Adrenal gland (tissue), 12 donors: ENCODE data around the gene FAM110A. TPM values are rescaled to one million over a fixed set of nuclear protein-coding genes. Genes with fewer than 3 reads are reported as not detected.

ENCODE experiments used
- DNase-seq, 7 donors: peaks; one replicate each; pipeline ENCODE4 v3.0.0-alpha.2; 2019 to 2020
- H3K27ac ChIP-seq, 5 donors: fragments of 200-600 bp; sonication (generic) in 4 of 5; 1 replicate in 3 of 5; 2 replicates in 2 of 5; pipeline versions ENCODE4 v1.5.1 to v1.8.0; 2016 to 2020; ENCODE audit warnings: mild to moderate bottlenecking in 1 of 5
- H3K27me3 ChIP-seq: fragments of 200-600 bp; 2 replicates; pipeline ENCODE4 v1.8.0; 2021
- H3K36me3 ChIP-seq, 2 donors: fragments of 200-600 bp; replicated peaks in 1 of 2; 1 replicate in 1 of 2; 2 replicates in 1 of 2; pipeline versions ENCODE4 v1.5.1 to v1.8.0; 2018 to 2022
- H3K4me1 ChIP-seq, 2 donors: fragments of 200-600 bp; replicated peaks in 1 of 2; 1 replicate in 1 of 2; 2 replicates in 1 of 2; pipeline versions ENCODE4 v1.5.1 to v1.8.0; 2018 to 2021
- H3K4me3 ChIP-seq, 4 donors: fragments of 200-600 bp; sonication (generic) in 3 of 4; one replicate each; pipeline ENCODE4 v1.5.1; 2016 to 2018
- H3K9me3 ChIP-seq, 3 donors: fragments of 200-600 bp; sonication (generic) in 1 of 3; replicated peaks in 1 of 3; 1 replicate in 2 of 3; 2 replicates in 1 of 3; pipeline versions ENCODE4 v1.5.1 to v1.8.0; 2016 to 2021
- POLR2A ChIP-seq, 2 donors: fragments of 450-650 bp; IDR thresholded peaks; one replicate each; pipeline ENCODE4 v1.6.1; 2017; ENCODE audit warnings: antibody characterized with exemption in 2 of 2, mild to moderate bottlenecking in 2 of 2, moderate library complexity in 1 of 2
- WGBS, 4 donors: extraction: QIAGEN DNeasy Blood & Tissue Kit in 2 of 4; methylation state at CpG; one replicate each; pipeline versions ENCODE4 v1.1.5 to v1.1.7; 2013 to 2017; 5-methylcytosine and 5-hydroxymethylcytosine counted together
- intact Hi-C, 2 donors: fragments of 100-400 bp; cut with DNase I; formaldehyde crosslinking; loops; one replicate each; pipeline versions ENCODE4 v1.14.1 to v1.15.0; 2022 to 2023
- polyA plus RNA-seq, 3 donors: library from polyadenylated mRNA; stranded (reverse); fragments of 200-250 nt in 2 of 3; fragments of 350-450 nt in 1 of 3; fragmentation: Illumina TruSeq in 1 of 3; extraction: RNeasy Lipid Tissue Mini Kit (QIAGEN cat#74804) in 1 of 3; gene quantifications; one replicate each; pipeline ENCODE4 v1.2.3, GENCODE V29; 2013 to 2014
- total RNA-seq, 9 donors: library from RNA; depleted of rRNA in 4 of 9; stranded (reverse); fragments of >200 nt in 4 of 9; fragments of 120-200 nt in 1 of 9; fragmentation: NEBNext Ultra II Directional in 1 of 9; extraction: Animal tissue kit (Norgen Biotek cat#: 25700) in 1 of 9; gene quantifications; one replicate each; pipeline versions ENCODE4 v1.1.0 to v1.2.4, GENCODE V29; 2013 to 2023
- TF ChIP-seq, protein P1 (sequence below), 6 experiments: fragments of 450-650 bp in 4 of 6; fragments of 200-600 bp in 2 of 6; sonication (generic) in 1 of 6; IDR thresholded peaks; 1 replicate in 5 of 6; 2 replicates in 1 of 6; pipeline versions ENCODE4 v1.5.1 to v1.8.0; 2016 to 2021; ENCODE audit warnings: antibody characterized with exemption in 6 of 6, mild to moderate bottlenecking in 2 of 6, moderate library complexity in 1 of 6
- donor health status: healthy with polysubstance abuse.
- donor health status: Bipolar disorder and iron deficiency.
- donor health status: DM: yes; HTN: yes; CAD: no.
- donor health status: DM: no; HTN: no; CAD: no.
- donor health status: DM: no; HTN: no; CAD: no.
- donor health status: DM: yes; HTN: yes; CAD: no.

FAM110A gene
- total and polyA plus RNA-seq, 12 donors: 2.2 to 16.7 (median 8.4) TPM

DNA sequence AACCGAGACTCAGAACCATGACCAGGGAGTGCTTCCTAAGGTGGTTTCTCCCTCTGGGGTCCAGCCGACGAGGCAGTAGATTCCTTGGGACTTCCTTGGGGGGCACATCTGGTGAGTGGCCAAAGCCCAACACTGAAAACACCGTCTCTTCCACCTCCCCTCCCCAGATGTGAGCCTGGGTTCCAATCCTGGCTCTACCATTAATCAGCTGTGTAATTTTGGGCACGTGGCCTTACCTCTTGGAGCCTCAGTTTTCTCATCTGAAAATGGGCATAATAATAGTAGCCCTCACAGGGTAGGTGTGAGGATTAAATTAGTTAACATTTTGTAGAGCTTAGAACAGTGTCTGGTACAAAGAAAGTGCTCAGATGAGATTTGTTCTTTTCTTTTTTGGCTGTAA lies 5.5 kb downstream of the FAM110A start:
- 76 to 98% (median 91%) methylated on average over 5 of the region's 5 CpGs for WGBS, 4 donors
- intact Hi-C loops: no loop called here

DNA sequence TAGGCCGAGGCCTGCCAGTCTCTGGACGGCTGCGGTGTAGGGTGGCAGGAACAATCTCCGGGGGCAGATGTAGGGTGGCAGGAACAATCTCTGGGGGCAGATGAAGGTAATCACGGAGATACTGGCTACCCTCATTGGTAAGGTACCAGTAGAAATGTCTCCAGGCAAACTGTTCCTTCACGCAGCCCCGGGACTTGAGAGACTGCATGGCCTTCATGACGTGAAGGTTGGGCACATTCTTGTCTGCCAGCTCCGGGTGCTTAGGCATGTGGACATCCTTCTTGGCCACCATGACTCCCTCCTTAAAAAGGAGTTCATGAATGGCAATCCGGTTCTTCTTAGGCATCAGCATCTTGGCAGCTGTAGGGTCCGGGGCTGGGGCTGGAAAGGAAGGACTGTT lies 6.1 kb downstream of the FAM110A start:
- intact Hi-C loops: no loop called here
- Histone ChIP-seq H3K27me3 (no peaks in the 10 kb centered on the region), H3K4me3 (no peak overlapping the region), H3K4me1 (peaks cover 19 to 50% of the 10 kb centered on the region in 2 donors), H3K36me3 (no peaks in the 10 kb centered on the region), H3K9me3 (no peaks in the 10 kb centered on the region), H3K27ac (no peak overlapping the region)
- DNase-seq: no peak
- TF ChIP-seq, protein P1, sequence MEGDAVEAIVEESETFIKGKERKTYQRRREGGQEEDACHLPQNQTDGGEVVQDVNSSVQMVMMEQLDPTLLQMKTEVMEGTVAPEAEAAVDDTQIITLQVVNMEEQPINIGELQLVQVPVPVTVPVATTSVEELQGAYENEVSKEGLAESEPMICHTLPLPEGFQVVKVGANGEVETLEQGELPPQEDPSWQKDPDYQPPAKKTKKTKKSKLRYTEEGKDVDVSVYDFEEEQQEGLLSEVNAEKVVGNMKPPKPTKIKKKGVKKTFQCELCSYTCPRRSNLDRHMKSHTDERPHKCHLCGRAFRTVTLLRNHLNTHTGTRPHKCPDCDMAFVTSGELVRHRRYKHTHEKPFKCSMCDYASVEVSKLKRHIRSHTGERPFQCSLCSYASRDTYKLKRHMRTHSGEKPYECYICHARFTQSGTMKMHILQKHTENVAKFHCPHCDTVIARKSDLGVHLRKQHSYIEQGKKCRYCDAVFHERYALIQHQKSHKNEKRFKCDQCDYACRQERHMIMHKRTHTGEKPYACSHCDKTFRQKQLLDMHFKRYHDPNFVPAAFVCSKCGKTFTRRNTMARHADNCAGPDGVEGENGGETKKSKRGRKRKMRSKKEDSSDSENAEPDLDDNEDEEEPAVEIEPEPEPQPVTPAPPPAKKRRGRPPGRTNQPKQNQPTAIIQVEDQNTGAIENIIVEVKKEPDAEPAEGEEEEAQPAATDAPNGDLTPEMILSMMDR (IDR thresholded peaks at IDR 0.05): no peak
- TF ChIP-seq POLR2A (IDR thresholded peaks at IDR 0.05): no peak
- 79 to 86% (median 83%) methylated on average over 8 to 11 of the region's 11 CpGs for WGBS, 4 donors

More for the DNA sequence above, 5.5 kb downstream of the FAM110A start:
- Histone ChIP-seq H3K4me3 (no peak overlapping the region), H3K36me3 (no peaks in the 10 kb centered on the region), H3K4me1 (peaks cover 24 to 52% of the 10 kb centered on the region in 2 donors), H3K27ac (no peak overlapping the region), H3K9me3 (no peaks in the 10 kb centered on the region), H3K27me3 (no peaks in the 10 kb centered on the region)
- DNase-seq: no peak
- no peak for TF ChIP-seq POLR2A (IDR thresholded peaks at IDR 0.05)
- TF ChIP-seq, protein P1 (IDR thresholded peaks at IDR 0.05): no peak

DNA sequence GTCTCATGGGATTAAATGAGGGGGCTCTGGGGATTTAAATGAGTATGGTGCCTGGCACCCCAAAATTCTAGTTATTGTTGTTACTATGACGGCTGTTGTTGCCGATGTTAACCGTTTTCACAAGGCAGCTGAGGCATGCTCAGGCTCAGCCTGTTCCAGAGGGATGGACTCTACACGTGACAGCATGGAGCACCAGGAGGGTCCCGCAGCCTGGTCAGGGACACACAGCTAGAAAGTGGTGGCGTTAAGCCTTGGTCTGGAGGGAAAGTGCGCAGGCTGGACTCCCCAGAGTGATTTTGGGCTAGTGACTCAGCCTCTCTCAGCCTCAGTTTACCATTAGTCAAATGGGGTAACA lies 7.0 kb downstream of the FAM110A start:
- WGBS, 4 donors: 94 to 100% (median 96%) methylated on average over 7 of the region's 7 CpGs
- intact Hi-C loops: no loop called here
- H3K4me3 ChIP-seq: no peak overlapping the region

DNA sequence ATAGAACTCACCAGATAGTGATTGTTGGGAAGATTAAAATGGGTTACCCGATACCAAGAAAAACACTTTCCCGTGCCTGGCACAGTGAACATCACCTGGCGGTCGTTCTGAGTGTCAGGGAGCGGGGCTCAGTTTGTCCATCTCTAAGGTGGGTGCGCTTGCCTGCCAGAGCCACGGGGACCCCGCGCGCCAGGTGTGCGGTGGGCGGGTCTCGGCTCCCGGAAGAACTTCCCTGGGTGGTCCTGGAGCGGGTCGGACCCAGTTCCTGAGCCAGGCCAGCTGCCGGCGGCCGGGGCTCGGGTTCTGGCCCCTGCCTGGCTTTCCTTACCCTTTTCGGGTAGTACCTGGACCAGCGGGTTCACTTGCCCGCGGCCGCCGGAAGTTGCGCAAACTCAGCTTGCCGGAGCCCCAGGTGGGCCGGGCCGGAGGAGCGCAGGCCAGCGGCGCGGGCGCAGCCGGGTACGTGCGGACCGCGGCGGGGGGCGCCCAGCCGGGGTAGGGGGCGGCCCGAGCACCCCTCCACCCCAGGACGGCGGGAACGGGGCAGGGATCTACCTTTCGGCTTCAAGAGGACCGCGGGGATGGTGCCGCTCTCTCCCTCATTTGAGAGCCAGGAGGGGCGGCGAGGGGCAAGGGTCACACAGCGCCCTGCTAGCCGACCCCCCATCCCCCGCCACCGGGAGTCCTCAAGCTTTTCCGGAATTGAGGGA lies 7.5 kb downstream of the FAM110A start:
- Histone ChIP-seq H3K4me1 (peaks cover 11 to 46% of the 10 kb centered on the region in 2 donors), H3K4me3 (peak overlapping the region in 1 of 4 donors; percentile 60), H3K36me3 (no peaks in the 10 kb centered on the region), H3K9me3 (no peaks in the 10 kb centered on the region), H3K27ac (no peak overlapping the region), H3K27me3 (no peaks in the 10 kb centered on the region)
- WGBS, 4 donors: 25 to 88% (median 53%) methylated on average over 3 to 59 of the region's 59 CpGs
- intact Hi-C loops: no loop called here
- peak in 1 of 7 donors; percentile 44 for DNase-seq
- TF ChIP-seq POLR2A (IDR thresholded peaks at IDR 0.05): no peak
- TF ChIP-seq, protein P1 (IDR thresholded peaks at IDR 0.05): no peak

More for the DNA sequence above, 7.0 kb downstream of the FAM110A start:
- Histone ChIP-seq H3K9me3 (no peaks in the 10 kb centered on the region), H3K4me1 (peaks cover 16 to 50% of the 10 kb centered on the region in 2 donors), H3K27ac (no peak overlapping the region), H3K36me3 (no peaks in the 10 kb centered on the region), H3K27me3 (no peaks in the 10 kb centered on the region)
- DNase-seq: no peak
- TF ChIP-seq, protein P1 (IDR thresholded peaks at IDR 0.05): no peak
- no peak for TF ChIP-seq POLR2A (IDR thresholded peaks at IDR 0.05)
